NCI-H524 treated with DMSO at 0.1 percent for 48 hours (cell line): ENCODE measurements around the gene C9orf85.

Experiments
- DNase-seq: peaks from one replicate; lab custom pipeline; 2025; lab: John Stamatoyannopoulos, UW

The C9orf85 gene

GRCh38 chr9:71904076-71904475 is 7.4 kb upstream of the C9orf85 start:
- no peak for DNase-seq

- DNase-seq, result no peak
Observed at GRCh38 chr9:71908825-71909224, 2.6 kb upstream of the C9orf85 start.

GRCh38 chr9:71909887-71910649 is 1.4 kb upstream of the C9orf85 start:
- no peak for DNase-seq

DNA sequence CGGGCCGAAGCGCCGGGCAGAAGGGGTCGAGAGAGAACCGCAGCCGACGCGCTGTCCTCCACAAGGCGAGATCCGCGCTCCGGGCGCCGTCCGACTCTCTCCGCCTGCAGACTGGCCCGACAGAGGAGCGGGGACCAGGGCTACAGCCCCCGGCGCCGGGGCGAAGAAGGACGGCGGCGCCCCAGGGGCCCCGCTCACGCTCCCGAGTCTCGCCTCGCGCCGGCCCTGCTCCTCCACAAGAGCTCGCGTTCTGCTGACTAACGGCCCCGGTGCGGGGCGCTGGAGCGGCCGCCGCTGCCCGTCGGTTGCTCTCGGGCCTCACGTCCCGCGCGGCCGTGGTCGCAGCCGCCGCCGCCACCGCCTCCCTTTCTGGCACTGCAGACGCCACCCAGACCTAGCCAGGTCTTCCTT is 784 bp upstream of the C9orf85 start:
- DNase-seq, result no peak

- DNase-seq, result no peak
Observed at GRCh38 chr9:71911908-71912335, 483 bp downstream of the C9orf85 start.

- no peak for DNase-seq
Observed at GRCh38 chr9:71915495-71915894, 4.1 kb downstream of the C9orf85 start.

DNA sequence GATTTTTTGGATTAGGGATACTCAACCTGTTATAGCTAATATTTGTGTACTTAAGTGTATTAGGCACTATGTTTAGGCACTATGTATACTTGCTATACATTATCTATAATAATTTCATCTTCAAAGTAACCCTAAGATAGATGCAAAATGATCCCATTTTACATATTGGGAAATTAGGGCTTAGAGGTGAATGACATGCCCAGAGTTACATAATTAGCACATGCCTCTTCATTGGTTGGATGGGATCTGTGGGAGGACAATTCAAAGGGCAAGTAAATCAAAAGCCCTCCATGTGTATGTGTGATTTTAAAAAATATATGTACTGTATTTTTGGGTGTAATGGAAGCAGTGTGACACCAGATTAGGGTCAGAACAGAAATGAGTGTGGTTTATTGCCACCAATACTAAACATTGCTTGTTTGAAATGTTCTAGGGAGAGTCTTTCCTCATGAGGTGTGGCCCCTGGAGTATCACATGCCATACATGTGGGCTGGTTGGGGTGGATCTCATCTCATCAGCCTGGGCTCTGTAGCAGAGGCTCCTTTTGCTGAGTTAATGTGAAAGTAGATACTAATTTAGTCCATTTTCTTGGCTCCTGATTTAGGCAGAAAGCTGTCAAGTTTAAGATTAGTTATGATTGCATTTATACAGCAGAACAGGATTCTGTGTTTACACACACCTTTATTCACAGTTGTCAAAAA is 5.5 kb downstream of the C9orf85 start:
- no peak for DNase-seq

DNA sequence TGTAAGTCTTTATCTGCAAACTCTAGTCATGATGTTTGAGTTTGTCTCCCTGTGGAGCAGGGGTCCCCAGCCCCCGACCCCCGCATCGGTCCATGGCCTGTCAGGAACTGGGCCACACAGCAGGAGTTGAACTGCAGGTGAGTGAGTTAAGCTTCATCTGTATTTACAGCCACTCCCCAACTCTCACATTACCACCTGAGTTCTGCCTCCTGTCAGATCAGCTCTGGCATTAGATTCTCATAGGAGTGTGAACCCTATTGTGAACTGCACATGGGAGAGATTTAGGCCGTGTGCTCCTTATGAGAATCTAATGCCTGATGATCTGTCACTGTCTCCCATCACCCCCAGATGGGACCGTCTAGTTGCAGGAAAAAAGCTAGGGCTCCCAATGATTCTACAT is 7.0 kb downstream of the C9orf85 start:
- DNase-seq, result no peak

DNA sequence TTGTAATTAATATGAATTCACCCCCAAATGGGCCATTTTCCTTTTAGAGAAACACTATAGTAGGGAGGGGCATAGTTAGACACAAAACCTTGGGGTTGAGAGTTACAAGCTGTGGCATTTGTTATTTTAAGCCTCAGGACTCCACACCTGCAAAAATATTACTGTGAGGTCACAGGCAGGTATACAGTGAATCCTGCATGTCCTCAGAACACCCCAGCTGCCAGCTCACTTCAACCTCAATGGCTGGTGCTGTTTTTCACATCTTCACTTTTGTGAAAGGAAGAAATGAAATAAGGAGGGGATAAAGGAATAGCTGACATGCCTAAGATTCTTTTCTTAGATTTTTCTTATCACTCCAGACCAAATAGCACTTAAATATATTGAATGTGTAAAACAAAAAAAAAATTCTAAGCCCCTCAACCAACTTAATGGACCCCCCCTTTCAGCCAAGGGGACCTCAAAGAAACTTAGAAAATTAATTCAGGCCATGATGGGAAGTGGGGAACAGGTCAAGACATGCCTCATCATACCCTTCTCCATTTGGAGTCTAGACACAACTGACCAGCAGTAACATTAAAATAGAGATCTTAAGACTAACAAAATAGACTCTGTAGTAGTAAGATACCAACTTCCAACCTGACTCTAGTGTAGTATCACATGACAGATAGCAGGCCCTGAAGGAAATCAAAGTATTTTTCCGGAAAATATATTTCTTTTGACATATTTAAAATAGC is 9.2 kb downstream of the C9orf85 start:
- DNase-seq, result no peak

DNA sequence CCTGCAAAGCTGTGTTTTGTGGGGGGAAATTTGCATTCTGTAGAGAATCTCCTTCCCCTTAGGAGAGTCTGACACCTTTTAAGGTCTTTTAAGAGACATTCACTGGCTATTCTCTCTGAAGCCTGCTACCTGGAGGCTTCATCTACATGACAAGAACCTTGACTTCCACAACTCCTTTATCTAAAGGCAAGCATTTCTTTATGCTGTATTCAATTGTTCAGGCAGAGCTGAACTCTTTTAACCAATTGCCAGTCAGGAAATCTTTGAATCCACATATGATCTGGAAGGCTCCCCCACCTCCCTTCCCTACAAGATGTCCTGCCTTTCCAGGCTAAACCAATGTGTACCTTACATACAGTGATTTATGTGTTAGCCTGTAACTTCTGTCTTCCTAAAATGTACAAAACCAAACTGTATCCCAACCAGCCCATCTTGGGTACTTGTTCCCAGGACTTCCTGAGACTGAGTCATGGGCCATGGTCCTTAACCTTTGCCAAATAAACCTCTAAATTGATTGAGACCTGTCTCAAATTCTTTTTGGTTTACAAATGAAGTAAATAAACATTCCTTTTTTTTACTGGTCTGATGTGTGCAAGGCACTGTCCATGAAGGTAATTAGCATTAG is 9.9 kb downstream of the C9orf85 start:
- no peak for DNase-seq

DNA sequence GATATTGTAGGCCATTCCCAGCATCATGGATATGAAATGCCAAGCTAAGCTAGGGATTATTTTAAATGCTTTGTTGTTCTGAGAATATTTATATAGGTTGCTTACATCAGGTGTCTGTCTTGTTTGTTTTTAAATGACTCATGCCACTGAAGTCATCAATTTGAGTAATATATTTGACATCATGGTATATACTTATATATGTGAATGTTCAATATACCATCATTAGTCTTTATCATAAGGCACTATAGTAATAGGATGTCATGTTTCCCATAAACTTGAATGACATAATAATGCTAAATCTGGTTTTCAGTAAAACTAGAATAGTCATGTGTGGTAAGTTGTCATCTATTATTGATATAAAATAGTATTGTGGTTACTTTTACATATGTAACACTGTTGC is 13.1 kb downstream of the C9orf85 start:
- DNase-seq, result no peak

- DNase-seq, result no peak
Observed at GRCh38 chr9:71925834-71926233, 14.4 kb downstream of the C9orf85 start.

GRCh38 chr9:71928376-71928775 is 16.9 kb downstream of the C9orf85 start:
- no peak for DNase-seq

DNA sequence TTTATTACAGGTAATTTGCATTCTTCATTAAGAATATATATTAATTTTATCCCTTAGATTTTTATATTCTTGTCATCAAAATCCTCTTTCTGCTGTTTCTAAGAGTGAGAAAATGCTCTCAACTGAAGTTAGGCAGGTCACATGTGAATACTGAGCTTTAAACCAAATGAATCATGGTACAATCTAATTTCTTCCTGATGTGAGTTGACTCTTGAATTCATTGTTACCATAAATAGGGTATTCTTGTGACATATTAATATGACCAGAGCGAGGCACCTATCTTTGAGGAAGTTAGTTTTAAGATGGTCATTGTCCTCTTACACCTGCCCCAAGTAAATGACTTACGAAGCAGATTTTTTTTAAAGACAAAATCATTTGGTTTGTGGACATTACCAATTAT is 17.4 kb downstream of the C9orf85 start:
- DNase-seq, result no peak

GRCh38 chr9:71929223-71929622 is 17.8 kb downstream of the C9orf85 start:
- no peak for DNase-seq

DNA sequence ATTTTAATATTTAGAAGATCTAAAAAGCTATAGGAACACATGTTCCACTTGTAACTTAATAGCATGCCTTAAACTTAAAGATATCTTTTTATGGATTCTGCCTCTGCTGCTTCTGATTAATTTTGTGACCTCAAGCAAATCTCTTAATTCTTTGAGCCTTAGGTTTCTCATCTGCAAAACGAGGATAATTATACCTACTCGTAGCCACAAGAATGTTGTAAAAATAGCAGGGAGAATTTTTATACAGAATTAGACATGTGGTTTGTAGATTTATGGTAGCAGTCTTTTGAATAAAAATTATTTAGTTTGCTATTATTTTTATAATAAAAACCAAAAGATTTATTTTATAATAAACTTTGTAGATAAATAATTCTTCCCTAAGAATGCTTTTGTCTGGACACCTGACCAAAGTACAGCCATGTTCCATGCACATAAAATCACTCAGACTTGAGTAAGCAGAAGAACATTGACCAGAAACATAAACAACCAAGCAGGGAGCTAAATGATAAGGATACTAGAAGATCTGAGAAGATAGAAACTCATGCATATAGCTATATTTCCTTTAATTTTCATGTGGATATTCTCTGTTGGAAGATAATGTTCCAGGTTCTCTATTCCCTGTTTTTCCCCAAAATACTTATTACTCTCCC is 18.5 kb downstream of the C9orf85 start:
- DNase-seq, result no peak

DNA sequence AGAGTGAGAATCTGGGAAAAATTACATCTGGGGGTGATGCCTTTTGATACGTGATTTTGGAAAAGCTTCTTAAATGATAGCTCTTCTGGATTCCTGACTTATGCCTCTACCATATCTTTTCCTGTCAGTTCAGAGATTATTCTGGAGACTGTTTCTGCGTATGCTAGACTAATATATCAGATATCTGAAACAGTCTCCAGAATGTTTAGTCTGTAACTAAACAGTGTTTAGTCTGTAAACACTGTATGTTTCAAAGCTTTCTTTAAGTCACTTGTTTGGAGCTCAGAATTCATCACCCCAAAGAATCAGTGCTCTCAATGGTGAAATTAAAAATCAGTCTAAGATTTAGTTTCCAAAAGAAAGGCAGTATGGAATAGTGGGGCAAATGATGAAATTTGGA is 19.7 kb downstream of the C9orf85 start:
- no peak for DNase-seq

GRCh38 chr9:71936066-71936465 is 24.6 kb downstream of the C9orf85 start:
- no peak for DNase-seq

DNA sequence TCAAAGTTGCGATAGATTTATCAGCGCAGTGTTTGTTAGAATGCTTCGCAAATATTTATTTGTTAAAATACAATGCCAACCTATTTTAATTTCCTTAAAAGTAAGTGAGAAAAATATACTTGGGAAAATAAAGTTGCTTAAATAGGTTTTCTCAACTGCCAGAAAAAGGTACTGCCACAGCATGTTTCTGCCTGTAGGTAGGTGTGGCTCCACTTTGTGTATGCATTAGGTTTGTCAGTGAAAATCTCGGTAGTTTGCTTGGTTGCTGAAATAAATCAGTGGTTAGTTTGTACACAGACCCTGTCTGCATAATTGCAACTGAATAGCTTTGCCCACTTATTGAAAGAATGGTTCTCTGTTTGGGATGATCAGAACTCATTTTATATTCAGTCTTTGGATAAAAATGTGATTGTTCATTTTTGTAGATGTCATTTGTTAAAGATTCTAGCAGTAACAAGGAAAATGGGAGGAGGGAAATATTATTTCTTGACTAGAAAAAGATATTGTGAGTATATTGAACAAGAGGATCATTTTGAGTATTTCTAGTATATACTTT is 25.7 kb downstream of the C9orf85 start:
- no peak for DNase-seq

GRCh38 chr9:71937898-71938297 is 26.5 kb downstream of the C9orf85 start:
- DNase-seq, result no peak

DNA sequence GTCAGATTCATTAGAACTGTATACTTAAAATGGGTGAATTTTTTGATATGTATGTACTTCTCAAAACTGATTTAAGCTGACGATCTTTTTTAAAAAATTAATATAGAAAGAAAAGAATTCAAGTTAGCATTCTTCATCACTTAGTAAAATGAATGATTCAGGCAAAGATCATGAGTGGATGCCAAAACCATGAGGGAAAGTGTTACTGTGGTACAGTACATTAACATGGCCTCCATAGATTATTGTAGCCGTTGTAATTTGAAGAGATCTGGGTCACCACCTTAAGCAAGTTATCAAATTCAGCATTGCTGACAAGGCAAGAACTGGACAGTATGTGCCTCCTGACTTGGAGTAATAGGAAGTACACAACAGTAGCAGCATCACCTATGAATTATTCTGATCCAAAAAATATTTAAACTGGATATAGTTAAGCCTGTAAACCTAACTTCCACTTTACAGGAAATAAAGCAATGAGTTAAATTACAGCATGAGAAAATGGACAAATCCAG is 29.7 kb downstream of the C9orf85 start:
- DNase-seq, result no peak
